CD4-positive, alpha-beta T cell treated with Interleukin-21 for 1 hour (primary cell): ENCODE data around the gene LRBA.
"Not testable (repeated sequence)": the region's sequence is repeated elsewhere in the genome, so short reads cannot be mapped to it uniquely, and the experiment has no call there.

ENCODE experiments used
- DNase-seq: peaks from one replicate; pipeline ENCODE4 v3.0.0-alpha.2; 2020

Gene LRBA

GRCh38 chr4:150799207-150799606 is 215.9 kb downstream of the LRBA start:
- no peak for DNase-seq

GRCh38 chr4:150794706-150795105 is 220.4 kb downstream of the LRBA start:
- DNase-seq, result no peak

DNA sequence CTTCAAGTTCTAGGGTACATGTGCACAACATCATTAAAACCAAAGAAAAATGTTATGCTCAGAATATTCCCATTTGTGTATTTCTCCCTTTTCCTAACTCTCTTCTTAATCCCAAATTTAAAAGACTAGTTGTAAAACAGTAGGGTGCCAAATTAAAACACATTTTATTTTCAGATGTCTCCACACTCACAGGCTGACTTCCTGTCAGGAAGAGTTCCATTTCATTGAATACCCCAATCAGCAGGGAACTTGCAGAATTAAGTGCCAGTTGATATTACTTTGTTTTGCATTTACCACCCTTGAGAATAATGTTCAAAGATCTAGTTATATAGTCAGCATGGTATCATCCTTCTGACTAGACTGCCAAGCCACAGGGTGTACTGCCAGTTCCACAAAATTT is 225.2 kb downstream of the LRBA start:
- DNase-seq, result no peak

DNA sequence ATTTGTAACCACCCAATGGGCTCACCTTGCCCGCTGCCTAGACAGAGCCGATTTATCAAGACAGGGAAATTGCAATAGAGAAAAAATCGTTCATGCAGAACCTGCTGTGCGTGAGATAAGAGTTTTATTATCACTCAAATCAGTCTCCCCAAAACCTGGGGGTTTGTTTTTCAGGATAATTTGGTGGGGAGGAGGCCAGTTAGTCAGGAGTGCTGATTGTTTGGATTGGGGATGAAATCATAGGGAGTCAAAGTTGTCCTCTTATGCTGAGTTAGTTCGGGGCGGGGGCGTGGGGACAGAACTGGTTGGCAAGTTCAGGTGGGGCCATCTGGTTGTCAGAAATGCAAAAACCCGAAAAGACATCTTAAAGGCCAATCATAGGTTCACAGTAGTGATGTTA is 230.1 kb downstream of the LRBA start:
- no peak for DNase-seq

- DNase-seq, result no peak
Observed at GRCh38 chr4:150784305-150784704, 230.8 kb downstream of the LRBA start.

- no peak for DNase-seq
Observed at GRCh38 chr4:150782921-150783320, 232.2 kb downstream of the LRBA start.

- DNase-seq, result no peak
Observed at GRCh38 chr4:150782311-150782710, 232.8 kb downstream of the LRBA start.

DNA sequence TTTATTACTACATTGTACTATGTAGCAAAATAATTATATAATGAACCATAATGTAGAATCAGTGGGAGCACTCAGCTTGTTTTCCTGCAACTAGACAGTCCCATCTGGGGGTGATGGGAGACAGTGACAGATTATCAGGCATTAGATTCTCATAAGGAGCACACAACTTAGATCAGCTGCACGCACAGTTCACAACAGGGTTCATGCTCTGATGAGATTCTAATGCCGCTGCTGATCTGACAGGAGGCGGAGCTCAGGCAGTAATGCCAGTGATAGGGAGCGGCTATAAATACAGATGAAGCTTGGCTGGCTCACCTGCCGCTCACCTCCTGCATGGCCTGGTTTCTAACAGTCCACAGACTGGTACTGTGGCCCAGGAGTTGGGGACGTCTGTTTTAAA is 233.9 kb downstream of the LRBA start:
- DNase-seq, result no peak

GRCh38 chr4:150779707-150780106 is 235.4 kb downstream of the LRBA start:
- no peak for DNase-seq

DNA sequence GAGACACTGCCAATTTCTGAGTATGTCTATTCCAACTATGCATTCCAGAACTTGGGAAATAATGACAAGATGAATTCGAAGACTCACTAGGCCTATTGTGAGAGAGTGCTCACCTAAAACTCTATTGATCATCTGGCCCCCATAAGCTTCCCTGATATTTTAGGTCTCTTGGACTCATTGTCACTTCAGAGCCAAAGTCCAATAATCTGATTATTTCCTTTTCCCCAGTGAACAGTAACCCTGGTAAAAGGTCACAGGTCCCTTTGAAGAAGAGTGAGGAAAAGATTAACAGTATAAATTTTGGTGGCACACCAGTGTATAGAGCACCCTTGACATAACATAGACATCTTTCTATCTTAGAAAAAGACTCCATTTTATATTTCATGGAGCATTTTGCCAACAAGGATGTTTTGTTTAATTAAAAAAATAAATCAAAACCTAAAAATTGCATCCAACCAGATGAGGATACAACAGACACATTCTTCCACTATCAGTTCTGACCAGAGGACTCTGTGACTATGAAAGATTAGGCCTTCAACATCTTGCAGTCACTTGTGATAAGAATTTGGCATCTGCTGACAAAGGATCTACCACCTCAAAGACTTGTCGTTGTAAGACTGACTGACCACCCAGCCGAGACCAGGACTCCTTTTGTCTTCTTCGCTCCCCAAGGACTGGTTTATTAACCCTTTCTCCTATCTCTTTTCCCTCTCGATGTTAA is 241.2 kb downstream of the LRBA start:
- DNase-seq, result no peak

GRCh38 chr4:150773032-150773431 is 242.1 kb downstream of the LRBA start:
- DNase-seq, result no peak

DNA sequence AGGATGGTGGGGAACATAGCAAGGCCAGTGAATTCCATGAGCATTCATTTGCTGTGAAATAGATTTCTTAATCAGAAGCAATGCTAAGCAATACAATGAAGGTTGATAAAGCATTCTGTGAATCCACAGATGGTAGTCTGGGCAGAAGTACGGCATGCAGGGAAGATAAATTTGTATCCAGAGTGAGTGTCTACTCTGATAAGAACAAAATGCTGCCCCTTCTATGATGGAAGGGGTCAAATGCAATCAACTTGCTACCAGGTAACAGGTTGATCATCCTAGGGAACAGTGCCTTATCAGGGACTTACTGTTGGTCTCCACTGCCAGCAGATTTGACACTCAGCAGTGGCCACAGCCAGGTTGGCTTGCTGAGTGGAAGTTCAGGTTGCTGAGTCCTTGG is 243.7 kb downstream of the LRBA start:
- no peak for DNase-seq

GRCh38 chr4:150769845-150770244 is 245.2 kb downstream of the LRBA start:
- no peak for DNase-seq

DNA sequence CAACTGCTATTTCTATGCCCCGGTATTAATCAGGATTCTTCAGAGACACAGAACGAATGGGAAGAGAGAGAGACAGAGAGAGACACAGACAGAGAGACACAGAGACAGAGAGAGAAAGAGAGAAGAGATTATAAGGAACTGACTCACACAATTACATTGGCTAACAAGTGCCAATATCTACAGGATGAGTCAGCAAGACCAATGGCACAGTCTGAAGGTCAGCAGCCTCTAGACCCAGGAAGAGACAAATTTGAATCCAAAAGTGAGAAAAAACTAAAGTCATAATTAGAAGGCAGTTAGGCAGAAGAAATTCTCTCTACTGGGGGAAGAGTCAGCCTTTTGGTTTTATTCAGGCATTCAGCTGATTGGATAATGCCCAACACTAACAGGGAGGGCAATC is 245.8 kb downstream of the LRBA start:
- DNase-seq, result no peak

DNA sequence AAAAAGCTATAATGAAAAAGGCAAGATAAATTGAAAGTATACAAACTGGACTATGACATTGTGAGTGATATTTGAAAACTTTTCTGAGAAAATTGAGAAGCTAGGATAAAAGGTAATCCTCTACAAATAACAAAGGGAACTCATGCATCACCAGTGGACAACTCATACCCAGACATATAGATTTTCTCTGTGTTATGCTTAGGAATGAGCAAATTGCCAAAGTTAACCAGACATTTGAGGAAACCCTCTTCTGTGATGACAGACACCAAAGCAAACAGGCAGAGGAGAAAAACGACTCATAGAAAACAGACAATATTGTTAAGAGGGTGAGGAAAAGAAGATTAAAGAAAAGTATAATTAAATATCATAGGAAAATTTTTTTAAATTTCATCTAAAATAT is 246.6 kb downstream of the LRBA start:
- no peak for DNase-seq

- DNase-seq, result no peak
Observed at GRCh38 chr4:150765216-150765615, 249.9 kb downstream of the LRBA start.

GRCh38 chr4:150751648-150752047 is 263.4 kb downstream of the LRBA start:
- no peak for DNase-seq

GRCh38 chr4:150750824-150751223 is 264.3 kb downstream of the LRBA start:
- no peak for DNase-seq

DNA sequence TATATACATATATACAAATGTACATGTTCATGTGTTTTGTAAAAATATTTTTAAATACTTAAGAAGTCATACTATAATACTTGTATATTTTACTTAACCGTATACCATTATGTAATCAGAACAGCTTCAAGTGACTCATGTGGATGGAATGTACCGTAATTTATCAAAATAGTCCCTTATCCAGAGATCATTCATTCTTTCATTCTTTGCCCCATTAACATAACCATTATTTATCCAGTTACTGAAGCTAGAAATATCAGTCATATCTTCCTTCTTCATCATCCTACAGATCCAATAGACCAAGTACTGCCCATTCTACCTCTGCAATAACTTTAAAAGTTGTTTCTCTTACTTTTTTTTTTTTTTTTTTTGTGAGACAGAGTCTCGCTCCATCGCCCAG is 268.9 kb downstream of the LRBA start:
- DNase-seq, result no peak

- DNase-seq, result no peak
Observed at GRCh38 chr4:150744570-150744969, 270.5 kb downstream of the LRBA start.

- no peak for DNase-seq
Observed at GRCh38 chr4:150743564-150744342, 271.3 kb downstream of the LRBA start.

DNA sequence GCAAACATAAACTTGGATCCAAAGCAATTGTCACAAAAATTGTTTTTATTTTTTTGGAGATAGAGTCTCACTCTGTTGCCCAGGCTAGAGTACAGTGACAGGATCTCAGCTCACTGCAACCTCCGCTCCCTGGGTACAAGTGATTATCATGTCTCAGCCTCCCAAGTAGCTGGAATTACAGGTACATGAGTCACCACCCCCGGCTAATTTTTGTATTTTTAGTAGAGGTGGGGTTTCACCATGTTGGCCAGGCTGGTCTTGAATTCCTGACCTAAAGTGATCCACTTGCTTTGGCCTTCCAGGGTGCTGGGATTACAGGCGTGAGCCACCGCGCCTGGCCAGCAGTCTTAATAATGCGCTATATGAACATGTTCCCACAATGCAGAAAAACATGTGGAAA is 272.2 kb downstream of the LRBA start:
- not testable (repeated sequence) for DNase-seq

GRCh38 chr4:150739591-150739990 is 275.5 kb downstream of the LRBA start:
- no peak for DNase-seq

DNA sequence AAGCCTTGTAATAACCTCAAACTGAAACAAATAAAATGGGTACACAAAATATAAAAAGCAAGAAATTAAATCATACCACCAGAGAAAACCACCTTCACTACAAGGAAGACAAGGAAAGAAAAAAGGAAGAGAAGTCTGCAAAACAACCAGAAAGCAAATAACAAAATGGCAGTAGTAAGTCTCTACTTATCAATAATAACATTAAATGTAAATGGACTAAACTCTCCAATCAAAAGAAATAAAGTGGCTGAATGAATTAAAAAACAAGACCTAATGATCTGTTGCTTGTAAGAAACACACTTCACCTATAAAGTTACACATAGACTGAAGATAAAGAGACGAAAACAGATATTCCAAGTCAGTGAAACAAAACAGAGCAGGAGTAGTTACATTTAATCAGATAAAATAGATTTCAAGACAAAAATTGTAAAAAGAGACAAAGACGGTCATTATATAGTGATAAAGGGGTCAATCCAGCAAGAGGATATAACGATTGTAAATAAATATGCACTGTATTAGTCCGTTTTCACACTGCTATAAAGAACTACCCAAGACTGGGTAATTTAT is 289.0 kb downstream of the LRBA start:
- DNase-seq, result no peak
